Measurements from ENCODE around the gene CFAP90. TPM values are rescaled to one million over a fixed set of nuclear protein-coding genes. Genes with fewer than 3 reads are reported as not detected.

Gene CFAP90
- total RNA-seq, 1 experiment from 2014 or later: 0.58 TPM

DNA sequence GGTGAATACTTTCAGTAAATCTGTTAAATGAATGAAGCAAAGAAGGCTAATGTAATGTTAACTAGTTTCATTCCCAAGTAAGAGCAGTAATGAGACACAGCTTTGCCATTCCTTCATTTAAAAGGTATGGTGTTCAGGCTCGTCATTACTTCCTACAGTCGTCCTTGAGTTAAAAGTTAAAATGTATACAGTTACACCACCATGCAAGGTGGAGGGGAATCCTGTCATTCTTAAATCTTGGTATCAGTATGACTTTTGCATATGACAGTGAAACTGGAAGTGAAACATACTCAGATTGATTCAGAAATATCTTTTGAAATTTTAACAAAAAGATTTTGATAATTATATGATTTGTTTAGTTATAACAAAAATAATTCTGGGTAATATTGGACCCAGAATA, 43.9 kb upstream of the CFAP90 start:
- DNase-seq: no peak
- CTCF ChIA-PET: no interaction called here

DNA sequence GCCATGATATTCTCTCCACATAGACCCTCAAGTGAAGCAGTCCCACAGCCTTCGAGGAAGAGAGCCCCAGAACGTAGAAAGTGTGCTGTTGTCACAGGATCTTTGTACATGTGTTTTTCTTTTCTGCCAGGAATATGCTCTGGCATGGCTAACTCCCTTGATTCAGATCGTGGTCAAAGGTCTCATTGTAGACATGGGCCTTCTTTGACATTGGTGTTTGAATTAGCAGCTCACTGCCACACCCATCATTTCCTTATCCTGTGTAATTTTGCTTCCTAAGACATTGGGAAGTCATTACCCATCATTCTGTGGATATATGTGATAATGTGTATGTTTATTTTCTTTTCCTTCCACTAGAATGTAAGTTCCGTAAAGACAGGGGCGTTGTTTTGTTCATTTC, 43.5 kb upstream of the CFAP90 start:
- Histone ChIP-seq H3K9me2 (replicated peaks; ENCODE audit: low read length) (no peaks in the 10 kb centered on the region), H3K4me1 (ENCODE audit: insufficient read depth, low read length) (no peaks in the 10 kb centered on the region), H3K9ac (ENCODE audit: low read length) (no peak overlapping the region), H3K9me3 (ENCODE audit: low read length) (no peaks in the 10 kb centered on the region), H3K36me3 (ENCODE audit: low read depth, low read length) (peaks cover 88% of the 10 kb centered on the region), H3K27me3 (ENCODE audit: low read length) (no peaks in the 10 kb centered on the region), H3K4me3 (ENCODE audit: low read length) (no peak overlapping the region), H3K4me2 (ENCODE audit: low read length) (no peak overlapping the region), H4K20me1 (ENCODE audit: low read length) (no peaks in the 10 kb centered on the region), H3K79me2 (ENCODE audit: low read length) (no peaks in the 10 kb centered on the region), H3F3A (ENCODE audit: low read length, unreplicated experiment) (no peaks in the 10 kb centered on the region), H2AFZ (ENCODE audit: low read length) (no peak overlapping the region), H3K27ac (ENCODE audit: low read length) (no peak overlapping the region)
- intact Hi-C loops (cut with micrococcal nuclease): no loop called here
- TF ChIP-seq, protein P1, sequence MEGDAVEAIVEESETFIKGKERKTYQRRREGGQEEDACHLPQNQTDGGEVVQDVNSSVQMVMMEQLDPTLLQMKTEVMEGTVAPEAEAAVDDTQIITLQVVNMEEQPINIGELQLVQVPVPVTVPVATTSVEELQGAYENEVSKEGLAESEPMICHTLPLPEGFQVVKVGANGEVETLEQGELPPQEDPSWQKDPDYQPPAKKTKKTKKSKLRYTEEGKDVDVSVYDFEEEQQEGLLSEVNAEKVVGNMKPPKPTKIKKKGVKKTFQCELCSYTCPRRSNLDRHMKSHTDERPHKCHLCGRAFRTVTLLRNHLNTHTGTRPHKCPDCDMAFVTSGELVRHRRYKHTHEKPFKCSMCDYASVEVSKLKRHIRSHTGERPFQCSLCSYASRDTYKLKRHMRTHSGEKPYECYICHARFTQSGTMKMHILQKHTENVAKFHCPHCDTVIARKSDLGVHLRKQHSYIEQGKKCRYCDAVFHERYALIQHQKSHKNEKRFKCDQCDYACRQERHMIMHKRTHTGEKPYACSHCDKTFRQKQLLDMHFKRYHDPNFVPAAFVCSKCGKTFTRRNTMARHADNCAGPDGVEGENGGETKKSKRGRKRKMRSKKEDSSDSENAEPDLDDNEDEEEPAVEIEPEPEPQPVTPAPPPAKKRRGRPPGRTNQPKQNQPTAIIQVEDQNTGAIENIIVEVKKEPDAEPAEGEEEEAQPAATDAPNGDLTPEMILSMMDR (conservative IDR thresholded peaks at IDR 0.05; ENCODE audit: low read depth, low read length): no peak
- TF ChIP-seq EZH2 (IDR thresholded peaks at IDR 0.05; ENCODE audit: low read length, unreplicated experiment) (no peak), EZH2phosphoT487 (IDR thresholded peaks at IDR 0.05; ENCODE audit: borderline replicate concordance, low read length) (no peak)
- BruUV-seq (replicated peaks): no TSS peak
- POLR2A ChIA-PET (ENCODE audit: unreplicated experiment): no interaction called here
- DNase-seq: no peak
- ATAC-seq: no peak
- CTCF ChIA-PET: no interaction called here

More for the DNA sequence above, 43.9 kb upstream of the CFAP90 start:
- Histone ChIP-seq H3K79me2 (ENCODE audit: low read length) (no peaks in the 10 kb centered on the region), H3K4me1 (ENCODE audit: insufficient read depth, low read length) (no peaks in the 10 kb centered on the region), H3F3A (ENCODE audit: low read length, unreplicated experiment) (no peaks in the 10 kb centered on the region), H3K9ac (ENCODE audit: low read length) (no peak overlapping the region), H2AFZ (ENCODE audit: low read length) (no peak overlapping the region), H3K27me3 (ENCODE audit: low read length) (no peaks in the 10 kb centered on the region), H4K20me1 (ENCODE audit: low read length) (no peaks in the 10 kb centered on the region), H3K27ac (ENCODE audit: low read length) (no peak overlapping the region), H3K9me3 (ENCODE audit: low read length) (no peaks in the 10 kb centered on the region), H3K4me3 (ENCODE audit: low read length) (no peak overlapping the region), H3K9me2 (replicated peaks; ENCODE audit: low read length) (no peaks in the 10 kb centered on the region), H3K4me2 (ENCODE audit: low read length) (no peak overlapping the region), H3K36me3 (ENCODE audit: low read depth, low read length) (peaks cover 87% of the 10 kb centered on the region)
- BruUV-seq (replicated peaks): no TSS peak
- intact Hi-C loops (cut with micrococcal nuclease): no loop called here
- POLR2A ChIA-PET (ENCODE audit: unreplicated experiment): no interaction called here
- ATAC-seq: no peak
- TF ChIP-seq, protein P1 (conservative IDR thresholded peaks at IDR 0.05; ENCODE audit: low read depth, low read length): no peak

DNA sequence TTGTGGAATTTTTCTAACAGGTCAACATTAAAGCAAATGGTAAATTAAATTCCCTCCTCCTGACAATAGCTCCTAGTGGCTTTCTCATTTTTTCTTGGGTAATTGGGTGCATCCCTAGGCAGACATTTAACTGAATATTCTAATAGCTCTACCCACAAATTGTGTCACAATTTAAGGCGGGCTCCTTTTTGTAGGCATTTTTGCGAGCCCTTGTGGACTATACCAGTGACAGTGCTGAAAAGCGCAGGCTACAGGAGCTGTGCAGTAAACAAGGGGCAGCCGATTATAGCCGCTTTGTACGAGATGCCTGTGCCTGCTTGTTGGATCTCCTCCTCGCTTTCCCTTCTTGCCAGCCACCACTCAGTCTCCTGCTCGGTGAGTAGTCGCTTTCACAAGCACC, 38.0 kb upstream of the CFAP90 start:
- H3K27me3 ChIP-seq (ENCODE audit: low read length): no peaks in the 10 kb centered on the region
- no peaks in the 10 kb centered on the region for H3K79me2 ChIP-seq (ENCODE audit: low read length)
- ATAC-seq: no peak
- CTCF ChIA-PET: interaction anchor here (0.6 kb wide), 1 partner anchor 786 kb away, joined by 3 read pairs; no protein-coding TSS in a partner anchor
- TF ChIP-seq EZH2 (IDR thresholded peaks at IDR 0.05; ENCODE audit: low read length, unreplicated experiment): no peak
- H3K4me2 ChIP-seq (ENCODE audit: low read length): no peak overlapping the region
- H2AFZ ChIP-seq (ENCODE audit: low read length): no peak overlapping the region
- H3K9me2 ChIP-seq (replicated peaks; ENCODE audit: low read length): no peaks in the 10 kb centered on the region
- H3K36me3 ChIP-seq (ENCODE audit: low read depth, low read length): peaks cover 70% of the 10 kb centered on the region
- DNase-seq: no peak
- BruUV-seq (replicated peaks): no TSS peak
- POLR2A ChIA-PET (ENCODE audit: unreplicated experiment): no interaction called here
- H3K4me3 ChIP-seq (ENCODE audit: low read length): no peak overlapping the region
- intact Hi-C loops (cut with micrococcal nuclease): no loop called here
- H4K20me1 ChIP-seq (ENCODE audit: low read length): no peaks in the 10 kb centered on the region
- no peaks in the 10 kb centered on the region for H3K4me1 ChIP-seq (ENCODE audit: insufficient read depth, low read length)
- H3K9ac ChIP-seq (ENCODE audit: low read length): no peak overlapping the region
- H3K27ac ChIP-seq (ENCODE audit: low read length): no peak overlapping the region
- no peaks in the 10 kb centered on the region for H3F3A ChIP-seq (ENCODE audit: low read length, unreplicated experiment)
- no peaks in the 10 kb centered on the region for H3K9me3 ChIP-seq (ENCODE audit: low read length)

All from PC-3 (cell line).